ENCODE measurements around the gene PRSS53. TPM values are rescaled to one million over a fixed set of nuclear protein-coding genes. Genes with fewer than 3 reads are reported as not detected.
"Not testable (repeated sequence)": the region's sequence is repeated elsewhere in the genome, so short reads cannot be mapped to it uniquely, and the experiment has no call there.

Gene PRSS53
- total and polyA plus RNA-seq, 2 experiments from 2014 or later: 0.36 to 2.7 TPM

DNA sequence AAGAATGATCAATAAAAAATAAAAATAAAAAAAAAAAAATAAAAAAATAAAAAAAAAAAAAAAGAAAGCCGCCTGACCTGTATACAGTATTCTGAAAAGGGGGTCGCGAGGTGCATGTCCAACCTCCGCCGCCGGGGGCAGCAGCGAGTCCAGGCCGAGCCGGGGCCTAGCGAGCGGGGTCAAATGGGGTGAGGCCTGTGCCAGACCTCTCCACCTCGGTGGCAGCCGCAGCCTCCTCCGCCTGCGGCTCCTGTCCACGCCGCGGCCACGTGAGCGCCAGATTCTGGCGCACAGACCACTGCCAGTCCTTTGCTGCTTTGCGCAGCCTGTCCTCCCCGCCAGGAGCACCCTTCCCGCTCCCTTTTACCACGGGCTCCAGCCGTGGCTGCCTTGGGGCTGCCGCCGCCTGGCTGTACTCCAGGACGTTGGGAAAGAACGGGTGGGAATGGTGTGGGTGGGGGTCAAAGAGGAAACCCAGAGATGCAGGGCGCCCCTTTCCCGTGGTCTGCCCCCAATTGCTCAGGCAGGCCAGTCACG is 17.0 kb upstream of the PRSS53 start:
- H3K4me1 Mint-ChIP-seq: peaks cover 9% of the 10 kb centered on the region; the same call in 1 of the 3 replicates
- peaks cover 16% of the 10 kb centered on the region for H3K9me3 Mint-ChIP-seq
- H3F3A ChIP-seq (replicated peaks; ENCODE audit: low read depth): peaks cover 5% of the 10 kb centered on the region; the same call in 1 of the 2 replicates
- peaks cover 10% of the 10 kb centered on the region for H3K36me3 Mint-ChIP-seq (ENCODE audit: low read depth)
- H3K27me3 ChIP-seq (ENCODE audit: insufficient read depth): no peaks in the 10 kb centered on the region
- H3K9me2 ChIP-seq (ENCODE audit: insufficient read depth): no peaks in the 10 kb centered on the region
- no peak overlapping the region for H3K27ac ChIP-seq (ENCODE audit: low read depth)
- peak overlapping the region; percentile 69; the same call in 1 of the 2 replicates for H3K4me2 ChIP-seq
- H3K36me3 ChIP-seq (ENCODE audit: insufficient read depth): no peaks in the 10 kb centered on the region
- DNase-seq (ENCODE audit: low spot score): peak; percentile 85
- peaks cover 22% of the 10 kb centered on the region for H3K27me3 Mint-ChIP-seq (ENCODE audit: insufficient read depth, low read depth, poor library complexity)
- TF ChIP-seq, protein P1, sequence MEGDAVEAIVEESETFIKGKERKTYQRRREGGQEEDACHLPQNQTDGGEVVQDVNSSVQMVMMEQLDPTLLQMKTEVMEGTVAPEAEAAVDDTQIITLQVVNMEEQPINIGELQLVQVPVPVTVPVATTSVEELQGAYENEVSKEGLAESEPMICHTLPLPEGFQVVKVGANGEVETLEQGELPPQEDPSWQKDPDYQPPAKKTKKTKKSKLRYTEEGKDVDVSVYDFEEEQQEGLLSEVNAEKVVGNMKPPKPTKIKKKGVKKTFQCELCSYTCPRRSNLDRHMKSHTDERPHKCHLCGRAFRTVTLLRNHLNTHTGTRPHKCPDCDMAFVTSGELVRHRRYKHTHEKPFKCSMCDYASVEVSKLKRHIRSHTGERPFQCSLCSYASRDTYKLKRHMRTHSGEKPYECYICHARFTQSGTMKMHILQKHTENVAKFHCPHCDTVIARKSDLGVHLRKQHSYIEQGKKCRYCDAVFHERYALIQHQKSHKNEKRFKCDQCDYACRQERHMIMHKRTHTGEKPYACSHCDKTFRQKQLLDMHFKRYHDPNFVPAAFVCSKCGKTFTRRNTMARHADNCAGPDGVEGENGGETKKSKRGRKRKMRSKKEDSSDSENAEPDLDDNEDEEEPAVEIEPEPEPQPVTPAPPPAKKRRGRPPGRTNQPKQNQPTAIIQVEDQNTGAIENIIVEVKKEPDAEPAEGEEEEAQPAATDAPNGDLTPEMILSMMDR (conservative IDR thresholded peaks at IDR 0.05; ENCODE audit: low read depth in 2 of 2): peak; percentile 70 to 78
- no peak for TF ChIP-seq POLR2AphosphoS5 (IDR thresholded peaks at IDR 0.05; ENCODE audit: low read depth)
- no peaks in the 10 kb centered on the region for H4K20me1 ChIP-seq (replicated peaks; ENCODE audit: insufficient read depth)
- H2AFZ ChIP-seq: peak overlapping the region; percentile 88; the same call in 1 of the 2 replicates
- no peak overlapping the region for H3K27ac Mint-ChIP-seq
- H3K4me3 Mint-ChIP-seq: no peak overlapping the region
- peaks cover 6% of the 10 kb centered on the region; the same call in 1 of the 2 replicates for H3K4me1 ChIP-seq (ENCODE audit: insufficient read depth)
- ATAC-seq: peak; percentile 49
- H3K4me3 ChIP-seq: peak overlapping the region; percentile 42; the same call in 1 of the 2 replicates
- H3K79me2 ChIP-seq (replicated peaks; ENCODE audit: insufficient read depth): no peaks in the 10 kb centered on the region

DNA sequence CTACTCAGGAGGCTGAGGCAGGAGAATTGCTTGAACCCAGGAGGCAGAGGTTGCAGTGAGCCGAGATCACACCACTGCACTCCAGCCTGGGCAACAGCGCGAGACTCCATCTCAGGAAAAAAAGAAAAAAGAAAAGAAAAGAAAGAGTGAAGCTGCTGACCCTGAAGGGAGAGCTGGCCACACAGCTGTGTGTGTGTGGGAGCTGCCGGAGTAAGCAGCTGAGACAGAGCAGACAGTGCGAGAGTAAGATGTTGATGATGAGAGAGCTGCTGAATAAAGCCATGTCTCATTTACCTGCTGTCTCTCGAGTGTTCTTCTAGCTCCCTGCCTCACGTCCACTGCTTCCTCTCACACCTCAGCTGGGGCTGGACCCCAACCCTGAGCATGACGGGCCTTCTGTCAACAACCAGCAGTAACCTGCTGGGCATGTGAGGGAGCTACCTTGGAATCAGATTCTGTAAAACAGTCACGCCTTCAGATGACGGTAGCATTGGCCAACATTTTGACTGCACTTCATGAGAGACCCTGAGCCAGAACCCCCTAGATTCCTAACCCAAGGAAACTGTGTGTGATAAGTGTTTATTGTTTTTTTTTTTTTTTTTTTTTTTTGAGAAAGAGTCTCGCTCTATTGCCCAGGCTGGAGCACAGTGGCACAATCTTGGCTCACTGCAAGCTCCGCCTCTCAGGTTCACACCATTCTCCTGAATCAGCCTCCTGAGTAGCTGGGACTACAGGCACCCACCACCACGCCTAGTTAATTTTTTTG is 12.3 kb upstream of the PRSS53 start:
- not testable (repeated sequence) for H3K4me3 Mint-ChIP-seq; H3K27me3 ChIP-seq (ENCODE audit: insufficient read depth); H3K4me1 ChIP-seq (ENCODE audit: insufficient read depth); H3K27ac Mint-ChIP-seq; H3K4me1 Mint-ChIP-seq; H4K20me1 ChIP-seq (replicated peaks; ENCODE audit: insufficient read depth); H2AFZ ChIP-seq; DNase-seq (ENCODE audit: low spot score); ATAC-seq; H3K27ac ChIP-seq (ENCODE audit: low read depth); H3K36me3 ChIP-seq (ENCODE audit: insufficient read depth); H3K4me2 ChIP-seq; H3K9me2 ChIP-seq (ENCODE audit: insufficient read depth); H3K27me3 Mint-ChIP-seq (ENCODE audit: insufficient read depth, low read depth, poor library complexity); H3K4me3 ChIP-seq; H3K79me2 ChIP-seq (replicated peaks; ENCODE audit: insufficient read depth); H3F3A ChIP-seq (replicated peaks; ENCODE audit: low read depth); H3K36me3 Mint-ChIP-seq (ENCODE audit: low read depth)
- H3K9me3 Mint-ChIP-seq: peaks cover 16% of the 10 kb centered on the region; the same call in 2 of the 3 replicates

GRCh38 chr16:31099860-31100638 is 11.3 kb upstream of the PRSS53 start:
- no peak overlapping the region for H3K4me3 Mint-ChIP-seq
- Histone ChIP-seq H2AFZ (no peak overlapping the region), H3K4me3 (no peak overlapping the region), H3K4me2 (no peak overlapping the region), H3K9me2 (ENCODE audit: insufficient read depth) (no peaks in the 10 kb centered on the region), H3K79me2 (replicated peaks; ENCODE audit: insufficient read depth) (no peaks in the 10 kb centered on the region), H3F3A (replicated peaks; ENCODE audit: low read depth) (0 out of 2 replicates have a peak, but pooled peaks cover 3% of the 10 kb centered on the region), H3K27me3 (ENCODE audit: insufficient read depth) (no peaks in the 10 kb centered on the region), H4K20me1 (replicated peaks; ENCODE audit: insufficient read depth) (no peaks in the 10 kb centered on the region), H3K36me3 (ENCODE audit: insufficient read depth) (no peaks in the 10 kb centered on the region), H3K4me1 (ENCODE audit: insufficient read depth) (no peaks in the 10 kb centered on the region), H3K27ac (ENCODE audit: low read depth) (no peak overlapping the region)
- H3K4me1 Mint-ChIP-seq: peaks cover 5% of the 10 kb centered on the region; the same call in 2 of the 3 replicates
- peaks cover 4% of the 10 kb centered on the region for H3K36me3 Mint-ChIP-seq (ENCODE audit: low read depth)
- peaks cover 17% of the 10 kb centered on the region; the same call in 2 of the 3 replicates for H3K9me3 Mint-ChIP-seq
- DNase-seq (ENCODE audit: low spot score) (no peak), ATAC-seq (no peak)
- peaks cover 4% of the 10 kb centered on the region for H3K27me3 Mint-ChIP-seq (ENCODE audit: insufficient read depth, low read depth, poor library complexity)
- TF ChIP-seq JUNB (IDR thresholded peaks at IDR 0.05; ENCODE audit: unreplicated experiment) (no peak), EZH2phosphoT487 (IDR thresholded peaks at IDR 0.05; ENCODE audit: unreplicated experiment) (no peak), CREB1 (CRISPR knock-in tag; IDR thresholded peaks at IDR 0.05; ENCODE audit: low read depth) (no peak), POLR2AphosphoS5 (IDR thresholded peaks at IDR 0.05; ENCODE audit: low read depth) (no peak), ZNF331 (CRISPR knock-in tag; IDR thresholded peaks at IDR 0.05; ENCODE audit: low read depth) (no peak), NANOG (IDR thresholded peaks at IDR 0.05; ENCODE audit: borderline replicate concordance) (no peak)
- TF ChIP-seq, protein P2, sequence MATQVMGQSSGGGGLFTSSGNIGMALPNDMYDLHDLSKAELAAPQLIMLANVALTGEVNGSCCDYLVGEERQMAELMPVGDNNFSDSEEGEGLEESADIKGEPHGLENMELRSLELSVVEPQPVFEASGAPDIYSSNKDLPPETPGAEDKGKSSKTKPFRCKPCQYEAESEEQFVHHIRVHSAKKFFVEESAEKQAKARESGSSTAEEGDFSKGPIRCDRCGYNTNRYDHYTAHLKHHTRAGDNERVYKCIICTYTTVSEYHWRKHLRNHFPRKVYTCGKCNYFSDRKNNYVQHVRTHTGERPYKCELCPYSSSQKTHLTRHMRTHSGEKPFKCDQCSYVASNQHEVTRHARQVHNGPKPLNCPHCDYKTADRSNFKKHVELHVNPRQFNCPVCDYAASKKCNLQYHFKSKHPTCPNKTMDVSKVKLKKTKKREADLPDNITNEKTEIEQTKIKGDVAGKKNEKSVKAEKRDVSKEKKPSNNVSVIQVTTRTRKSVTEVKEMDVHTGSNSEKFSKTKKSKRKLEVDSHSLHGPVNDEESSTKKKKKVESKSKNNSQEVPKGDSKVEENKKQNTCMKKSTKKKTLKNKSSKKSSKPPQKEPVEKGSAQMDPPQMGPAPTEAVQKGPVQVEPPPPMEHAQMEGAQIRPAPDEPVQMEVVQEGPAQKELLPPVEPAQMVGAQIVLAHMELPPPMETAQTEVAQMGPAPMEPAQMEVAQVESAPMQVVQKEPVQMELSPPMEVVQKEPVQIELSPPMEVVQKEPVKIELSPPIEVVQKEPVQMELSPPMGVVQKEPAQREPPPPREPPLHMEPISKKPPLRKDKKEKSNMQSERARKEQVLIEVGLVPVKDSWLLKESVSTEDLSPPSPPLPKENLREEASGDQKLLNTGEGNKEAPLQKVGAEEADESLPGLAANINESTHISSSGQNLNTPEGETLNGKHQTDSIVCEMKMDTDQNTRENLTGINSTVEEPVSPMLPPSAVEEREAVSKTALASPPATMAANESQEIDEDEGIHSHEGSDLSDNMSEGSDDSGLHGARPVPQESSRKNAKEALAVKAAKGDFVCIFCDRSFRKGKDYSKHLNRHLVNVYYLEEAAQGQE (IDR thresholded peaks at IDR 0.05; ENCODE audit: unreplicated experiment): no peak
- TF ChIP-seq, protein P1 (conservative IDR thresholded peaks at IDR 0.05; ENCODE audit: low read depth in 2 of 2): no peak
- no peak overlapping the region for H3K27ac Mint-ChIP-seq
